GM12891 (cell line): Measurements from ENCODE around the gene HOXA1.

Source experiments
- PAX5 ChIP-seq: IDR thresholded peaks from 2 replicates; pipeline ENCODE4 v1.6.1; 2011; ENCODE audit warnings: low read length, moderate library complexity, mild to moderate bottlenecking; ENCODE audit not compliant: insufficient read depth, severe bottlenecking
- POLR2A ChIP-seq: IDR thresholded peaks from 2 replicates; pipeline ENCODE4 v1.6.1; 2011; ENCODE audit warnings: low read depth, low read length, control low read depth
- POLR2AphosphoS5 ChIP-seq: IDR thresholded peaks from 2 replicates; pipeline ENCODE4 v1.6.1; 2011; ENCODE audit warnings: low read depth, low read length, control low read depth
- POU2F2 ChIP-seq: IDR thresholded peaks from 2 replicates; pipeline ENCODE4 v1.6.1; 2011; ENCODE audit warnings: low read depth, mild to moderate bottlenecking, control low read depth, low read length, moderate library complexity
- SPI1 ChIP-seq: IDR thresholded peaks from 2 replicates; pipeline ENCODE4 v1.6.1; 2011; ENCODE audit warnings: low read depth, low read length, control low read depth
- TAF1 ChIP-seq: IDR thresholded peaks from 2 replicates; pipeline ENCODE4 v1.6.1; 2011; ENCODE audit warnings: low read depth, low read length, control low read depth

GRCh38 chr7:27096768-27097514, 1.1 kb upstream of the HOXA1 start:
- TF ChIP-seq POLR2AphosphoS5 = no peak
- no peak for TF ChIP-seq POLR2A
- TF ChIP-seq POU2F2 = no peak
- no peak for TF ChIP-seq TAF1
- no peak for TF ChIP-seq SPI1
- no peak for TF ChIP-seq PAX5
